ENCODE results near the gene CMSS1.

DNA sequence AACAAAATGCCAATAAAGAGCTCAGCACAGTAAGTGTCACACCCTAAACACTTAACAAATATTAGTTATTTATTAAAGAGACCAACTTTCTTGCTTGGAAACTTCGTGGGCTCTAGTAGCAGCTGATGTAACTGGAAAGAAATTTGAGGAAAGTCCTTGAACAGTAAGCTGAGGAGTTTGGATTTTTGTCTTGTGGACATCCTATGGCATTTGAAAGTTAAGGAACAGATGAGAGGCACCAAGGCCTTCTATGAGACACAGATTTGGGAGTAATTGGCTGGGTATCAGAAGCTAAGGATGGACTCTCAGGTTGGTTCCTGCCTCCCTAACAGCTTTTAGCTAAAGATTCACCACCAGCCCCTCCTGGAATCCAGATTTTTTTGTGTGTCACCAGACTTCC is 356.3 kb downstream of the CMSS1 start:
- TF ChIP-seq, protein P1, sequence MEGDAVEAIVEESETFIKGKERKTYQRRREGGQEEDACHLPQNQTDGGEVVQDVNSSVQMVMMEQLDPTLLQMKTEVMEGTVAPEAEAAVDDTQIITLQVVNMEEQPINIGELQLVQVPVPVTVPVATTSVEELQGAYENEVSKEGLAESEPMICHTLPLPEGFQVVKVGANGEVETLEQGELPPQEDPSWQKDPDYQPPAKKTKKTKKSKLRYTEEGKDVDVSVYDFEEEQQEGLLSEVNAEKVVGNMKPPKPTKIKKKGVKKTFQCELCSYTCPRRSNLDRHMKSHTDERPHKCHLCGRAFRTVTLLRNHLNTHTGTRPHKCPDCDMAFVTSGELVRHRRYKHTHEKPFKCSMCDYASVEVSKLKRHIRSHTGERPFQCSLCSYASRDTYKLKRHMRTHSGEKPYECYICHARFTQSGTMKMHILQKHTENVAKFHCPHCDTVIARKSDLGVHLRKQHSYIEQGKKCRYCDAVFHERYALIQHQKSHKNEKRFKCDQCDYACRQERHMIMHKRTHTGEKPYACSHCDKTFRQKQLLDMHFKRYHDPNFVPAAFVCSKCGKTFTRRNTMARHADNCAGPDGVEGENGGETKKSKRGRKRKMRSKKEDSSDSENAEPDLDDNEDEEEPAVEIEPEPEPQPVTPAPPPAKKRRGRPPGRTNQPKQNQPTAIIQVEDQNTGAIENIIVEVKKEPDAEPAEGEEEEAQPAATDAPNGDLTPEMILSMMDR (IDR thresholded peaks at IDR 0.05): no peak
- no peak for TF ChIP-seq POLR2A (IDR thresholded peaks at IDR 0.05)
- no peak for TF ChIP-seq EP300 (IDR thresholded peaks at IDR 0.05)
